Effector CD4-positive, alpha-beta T cell (primary cell): ENCODE measurements around the gene SMYD3.
"Not testable (repeated sequence)": the region's sequence is repeated elsewhere in the genome, so short reads cannot be mapped to it uniquely, and the experiment has no call there.

ENCODE experiments used
- DNase-seq: peaks from one replicate; pipeline ENCODE4 v3.0.0-alpha.2; 2020

The SMYD3 gene

GRCh38 chr1:245777752-245778151 is 729.3 kb downstream of the SMYD3 start:
- no peak for DNase-seq

GRCh38 chr1:245776694-245777332 is 730.3 kb downstream of the SMYD3 start:
- no peak for DNase-seq

GRCh38 chr1:245776139-245776538 is 730.9 kb downstream of the SMYD3 start:
- DNase-seq, result no peak

- not testable (repeated sequence) for DNase-seq
Observed at GRCh38 chr1:245774931-245775330, 732.1 kb downstream of the SMYD3 start.

GRCh38 chr1:245774196-245774595 is 732.9 kb downstream of the SMYD3 start:
- no peak for DNase-seq

GRCh38 chr1:245773344-245773743 is 733.7 kb downstream of the SMYD3 start:
- no peak for DNase-seq

- DNase-seq, result no peak
Observed at GRCh38 chr1:245772739-245773138, 734.3 kb downstream of the SMYD3 start.

GRCh38 chr1:245772325-245772724 is 734.8 kb downstream of the SMYD3 start:
- DNase-seq, result no peak

GRCh38 chr1:245771511-245772281 is 735.4 kb downstream of the SMYD3 start:
- DNase-seq, result no peak

GRCh38 chr1:245770156-245770555 is 736.9 kb downstream of the SMYD3 start:
- no peak for DNase-seq

- DNase-seq, result no peak
Observed at GRCh38 chr1:245768596-245768995, 738.5 kb downstream of the SMYD3 start.

- no peak for DNase-seq
Observed at GRCh38 chr1:245765230-245766000, 741.7 kb downstream of the SMYD3 start.

GRCh38 chr1:245763873-245764331 is 743.2 kb downstream of the SMYD3 start:
- DNase-seq, result no peak

GRCh38 chr1:245762396-245762910 is 744.6 kb downstream of the SMYD3 start:
- no peak for DNase-seq

- no peak for DNase-seq
Observed at GRCh38 chr1:245760301-245760700, 746.8 kb downstream of the SMYD3 start.

GRCh38 chr1:245754463-245754961 is 752.6 kb downstream of the SMYD3 start:
- DNase-seq, result no peak

- DNase-seq, result no peak
Observed at GRCh38 chr1:245753807-245754206, 753.3 kb downstream of the SMYD3 start.

GRCh38 chr1:245752561-245752960 is 754.5 kb downstream of the SMYD3 start:
- no peak for DNase-seq

- DNase-seq, result no peak
Observed at GRCh38 chr1:245751726-245752470, 755.2 kb downstream of the SMYD3 start.

- DNase-seq, result no peak
Observed at GRCh38 chr1:245751116-245751515, 756.0 kb downstream of the SMYD3 start.

GRCh38 chr1:245750261-245750660 is 756.8 kb downstream of the SMYD3 start:
- no peak for DNase-seq

- no peak for DNase-seq
Observed at GRCh38 chr1:245749053-245749452, 758.0 kb downstream of the SMYD3 start.
